ENCODE data around the gene DSE. TPM values are rescaled to one million over a fixed set of nuclear protein-coding genes. Genes with fewer than 3 reads are reported as not detected.

The DSE gene
- total RNA-seq = 71.7 and 125 TPM in 2 replicates

DNA sequence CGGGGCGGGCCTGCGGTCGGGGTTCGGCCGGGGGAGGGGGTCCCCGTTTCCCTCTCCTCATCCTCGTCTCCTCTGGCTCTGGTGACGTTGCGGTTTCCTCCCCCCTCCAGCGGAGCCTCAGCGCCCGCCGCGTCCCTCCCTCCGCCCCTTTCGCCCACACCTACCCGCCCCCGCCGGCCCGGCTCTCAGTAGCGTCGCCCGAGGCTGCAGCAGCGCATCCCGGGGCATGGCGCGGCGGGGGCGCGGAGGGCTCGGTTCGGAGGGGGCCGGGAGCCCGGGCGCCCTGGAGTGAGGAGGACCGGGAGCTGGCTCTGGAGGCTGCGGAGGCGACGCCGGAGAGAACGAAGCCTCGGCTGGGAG is at the start of gene DSE:
DSE (plus strand) TSS at position 188 of the 360 bp plus-strand sequence. CDS start 28,304 bp downstream, outside the sequence.

DNA sequence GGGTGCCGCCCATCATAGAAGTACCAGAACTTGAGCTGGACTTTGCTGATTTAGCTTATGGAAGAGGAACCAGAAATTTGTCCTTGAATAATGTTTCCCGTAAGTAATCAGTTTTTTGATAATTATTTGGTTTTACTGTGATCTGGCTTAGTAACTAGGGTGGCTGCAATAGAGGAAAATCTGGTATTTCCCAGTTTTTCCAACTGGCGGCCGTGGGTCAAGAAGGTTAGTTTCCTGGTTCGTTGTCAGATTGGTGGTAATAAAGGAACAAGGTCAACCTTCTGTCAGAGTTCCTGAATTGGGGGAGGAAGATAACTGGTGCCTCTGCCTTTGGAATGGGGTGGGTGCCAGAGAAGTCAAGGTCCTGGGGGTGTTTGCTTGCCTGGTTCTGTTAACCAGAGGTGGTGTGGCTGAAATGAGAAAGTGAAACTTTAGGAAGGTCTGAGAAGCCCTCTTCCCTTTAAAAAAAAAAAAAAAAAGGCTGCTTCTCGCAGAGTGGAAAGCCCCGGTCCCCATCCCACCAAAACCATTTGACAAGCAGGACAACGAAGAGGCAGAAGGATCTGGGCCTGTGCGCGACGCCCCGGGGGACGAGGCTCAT is 90.7 kb downstream of the DSE start, which contains the start of gene CALHM6:
CALHM6 (plus strand) TSS at position 45 of the 601 bp plus-strand sequence; CDS start at position 600, 555 bp downstream.

Other genes starting within 250 kb of the DSE start
- under 0.01 TPM in 1 of 2 replicates, not detected in the other for gene COL10A1, start 244.8 kb upstream of the DSE start, total RNA-seq
- gene TSPYL4, start 116.9 kb upstream of the DSE start, total RNA-seq = 7.6 and 10.7 TPM in 2 replicates
- gene TSPYL1, start 91.0 kb upstream of the DSE start, total RNA-seq = 101 and 138 TPM in 2 replicates
- gene CALHM6, start 90.4 kb downstream of the DSE start, total RNA-seq = 0.58 and 2.8 TPM in 2 replicates
- 11.7 and 17.2 TPM in 2 replicates for gene CALHM5, start 140.7 kb downstream of the DSE start, total RNA-seq
- gene TRAPPC3L, start 174.7 kb downstream of the DSE start, total RNA-seq = under 0.01 and 0.19 TPM in 2 replicates
- gene CALHM4, start 182.8 kb downstream of the DSE start, total RNA-seq = 0.19 and 0.28 TPM in 2 replicates
- gene RWDD1, start 200.6 kb downstream of the DSE start, total RNA-seq = 22.3 and 26.1 TPM in 2 replicates
- under 0.01 and 0.19 TPM in 2 replicates for gene RSPH4A, start 245.5 kb downstream of the DSE start, total RNA-seq

Data from regular cardiac myocyte (primary cell).